SK-N-SH treated with all-trans-retinoic acid at 6 μM for 48 hours (cell line): ENCODE data around the gene SASH1.

Experiments used
- ATAC-seq: fragments of 200-7000 bp; cut with Tn5 transposase; 3 replicates; pipeline ENCODE4 v1.9.1; 2020; ENCODE audit warnings: mild to moderate bottlenecking, moderate library complexity
- ARNTL ChIP-seq: fragments of 450-650 bp; formaldehyde crosslinking; IDR thresholded peaks from 2 replicates; pipeline ENCODE4 v1.5.0; 2020; ENCODE audit warnings: low read depth, mild to moderate bottlenecking, moderate library complexity, borderline replicate concordance
- CSRNP3 ChIP-seq: fragments of 250-450 bp; sonication (Bioruptor Pico); IDR thresholded peaks from 2 replicates; pipeline ENCODE4 v1.5.1; 2021; ENCODE audit warnings: mild to moderate bottlenecking, moderate library complexity
- ISL1 ChIP-seq: fragments of 250-450 bp; sonication (Bioruptor Pico); IDR thresholded peaks from 2 replicates; pipeline ENCODE4 v2.1.2; 2022; ENCODE audit warnings: mild to moderate bottlenecking, moderate library complexity
- OSR1 ChIP-seq: fragments of 250-450 bp; sonication (Bioruptor Pico); IDR thresholded peaks from 2 replicates; pipeline ENCODE4 v1.8.0; 2022; ENCODE audit warnings: moderate library complexity, mild to moderate bottlenecking, inconsistent platforms
- PATZ1 ChIP-seq: fragments of 250-450 bp; sonication (Bioruptor Pico); IDR thresholded peaks from 2 replicates; pipeline ENCODE4 v1.8.0; 2020; ENCODE audit warnings: mild to moderate bottlenecking, moderate library complexity, borderline replicate concordance
- POU6F1 ChIP-seq: fragments of 250-450 bp; sonication (Bioruptor Pico); IDR thresholded peaks from 2 replicates; pipeline ENCODE4 v1.8.0; 2021; ENCODE audit warnings: low read depth, mild to moderate bottlenecking, moderate library complexity, borderline replicate concordance
- PPARA ChIP-seq: fragments of 250-450 bp; sonication (Bioruptor Pico); IDR thresholded peaks from 2 replicates; pipeline ENCODE4 v1.5.0; 2020; ENCODE audit warnings: mild to moderate bottlenecking, borderline replicate concordance
- TOX ChIP-seq: fragments of 250-450 bp; sonication (Bioruptor Pico); IDR thresholded peaks from 2 replicates; pipeline ENCODE4 v1.8.0; 2021; ENCODE audit warnings: mild to moderate bottlenecking, moderate library complexity, borderline replicate concordance
- TSHZ2 ChIP-seq: fragments of 250-450 bp; sonication (Bioruptor Pico); IDR thresholded peaks from 2 replicates; pipeline ENCODE4 v1.5.0; 2020; ENCODE audit warnings: mild to moderate bottlenecking, moderate library complexity
- ZFP30 ChIP-seq: fragments of 450-650 bp; formaldehyde crosslinking; IDR thresholded peaks from 2 replicates; pipeline ENCODE4 v1.5.0; 2022; ENCODE audit warnings: mild to moderate bottlenecking, moderate library complexity
- ZNF565 ChIP-seq: fragments of 450-650 bp; formaldehyde crosslinking; conservative IDR thresholded peaks from 2 replicates; pipeline ENCODE4 v1.5.0; 2020; ENCODE audit warnings: low read depth, mild to moderate bottlenecking, moderate library complexity
- ZNF70 ChIP-seq: fragments of 450-650 bp; formaldehyde crosslinking; IDR thresholded peaks from 2 replicates; pipeline ENCODE4 v1.5.0; 2020; ENCODE audit warnings: mild to moderate bottlenecking, moderate library complexity
- ZNF8 ChIP-seq: fragments of 450-650 bp; formaldehyde crosslinking; IDR thresholded peaks from 2 replicates; pipeline ENCODE4 v1.5.0; 2020; ENCODE audit warnings: mild to moderate bottlenecking, moderate library complexity

SASH1 gene

GRCh38 chr6:148459238-148459637 lies 116.6 kb downstream of the SASH1 start:
- TF ChIP-seq TOX, result no peak
- no peak for TF ChIP-seq ZNF70 (CRISPR knock-in tag)
- no peak for TF ChIP-seq OSR1
- TF ChIP-seq PPARA (CRISPR knock-in tag), result no peak
- no peak for TF ChIP-seq ZFP30
- TF ChIP-seq POU6F1 (CRISPR knock-in tag), result no peak
- TF ChIP-seq ZNF8 (CRISPR knock-in tag), result no peak
- no peak for TF ChIP-seq ZNF565 (CRISPR knock-in tag)
- TF ChIP-seq CSRNP3 (CRISPR knock-in tag), result no peak
- TF ChIP-seq ARNTL, result no peak
- TF ChIP-seq PATZ1, result no peak
- ATAC-seq, result no peak

GRCh38 chr6:148460876-148461646 lies 118.4 kb downstream of the SASH1 start:
- no peak for ATAC-seq
- no peak for TF ChIP-seq OSR1
- TF ChIP-seq CSRNP3 (CRISPR knock-in tag), result no peak
- no peak for TF ChIP-seq ARNTL
- TF ChIP-seq TSHZ2, result no peak
- no peak for TF ChIP-seq ISL1 (CRISPR knock-in tag)
- TF ChIP-seq ZNF565 (CRISPR knock-in tag), result no peak

- ATAC-seq, result peak; percentile 14; the same call in 2 of the 3 replicates
- TF ChIP-seq ARNTL (no peak), ZNF565 (CRISPR knock-in tag) (no peak), ZFP30 (no peak), ZNF8 (CRISPR knock-in tag) (no peak), TSHZ2 (no peak)
Measured at GRCh38 chr6:148461986-148462577, 119.4 kb downstream of the SASH1 start.
